OCI-LY7 (cell line): ENCODE results near the gene SLC4A5.

Experiments
- CTCF ChIP-seq: fragments of 200-600 bp; sonication (generic); conservative IDR thresholded peaks from 2 replicates; pipeline ENCODE4 v1.5.1; 2014; ENCODE audit warnings: mild to moderate bottlenecking, antibody characterized with exemption, low read length, moderate library complexity, mixed read lengths
- EZH2phosphoT487 ChIP-seq: fragments of 200-600 bp; sonication (generic); IDR thresholded peaks from 2 replicates; pipeline ENCODE4 v1.6.1; 2018; ENCODE audit warnings: low read depth, borderline replicate concordance, mild to moderate bottlenecking, mixed run types, antibody characterized with exemption, low read length, moderate library complexity, mixed read lengths

GRCh38 chr2:74253306-74253970, 89.8 kb downstream of the SLC4A5 start:
- no peak for TF ChIP-seq CTCF
- TF ChIP-seq EZH2phosphoT487: no peak
